Tibial nerve (tissue), 4 donors: ENCODE data around the gene NATD1. TPM values are rescaled to one million over a fixed set of nuclear protein-coding genes. Genes with fewer than 3 reads are reported as not detected.

Experiments used
- DNase-seq, 2 donors: peaks; one replicate each; pipeline ENCODE4 v3.0.0-alpha.2; 2019; ENCODE audit warnings: low spot score in 2 of 2
- H3K27ac ChIP-seq, 4 donors: fragments of 200-600 bp; sonication (generic) in 3 of 4; one replicate each; pipeline ENCODE4 v1.5.1; 2017 to 2019; ENCODE audit warnings: mild to moderate bottlenecking in 1 of 4
- H3K27me3 ChIP-seq, 2 donors: fragments of 200-600 bp; sonication (generic) in 1 of 2; one replicate each; pipeline versions ENCODE4 v1.5.1 to v1.6.0; 2017 to 2019
- H3K36me3 ChIP-seq, 3 donors: fragments of 200-600 bp; sonication (generic); one replicate each; pipeline ENCODE4 v1.5.1; 2018 to 2019
- H3K4me1 ChIP-seq, 4 donors: fragments of 200-600 bp; sonication (generic) in 3 of 4; one replicate each; pipeline ENCODE4 v1.5.1; 2017 to 2019
- H3K4me3 ChIP-seq, 4 donors: fragments of 200-600 bp; sonication (generic) in 3 of 4; one replicate each; pipeline ENCODE4 v1.5.1; 2017 to 2019; ENCODE audit warnings: mild to moderate bottlenecking in 1 of 4, moderate library complexity in 1 of 4
- H3K9me3 ChIP-seq, 4 donors: fragments of 200-600 bp; sonication (generic) in 3 of 4; one replicate each; pipeline ENCODE4 v1.5.1; 2017 to 2019
- EP300 ChIP-seq, 2 donors: sonication (generic); formaldehyde crosslinking; IDR thresholded peaks; one replicate each; pipeline ENCODE4 v1.6.1; 2017; ENCODE audit warnings: antibody characterized with exemption in 2 of 2, mild to moderate bottlenecking in 1 of 2
- POLR2A ChIP-seq, 2 donors: fragments of 450-650 bp; IDR thresholded peaks; one replicate each; pipeline ENCODE4 v1.6.1; 2017; ENCODE audit warnings: antibody characterized with exemption in 2 of 2, mild to moderate bottlenecking in 2 of 2, moderate library complexity in 2 of 2
- WGBS, 2 donors: methylation state at CpG; one replicate each; pipeline ENCODE4 v1.1.5; 2018; 5-methylcytosine and 5-hydroxymethylcytosine counted together
- total RNA-seq, 4 donors: library from RNA; depleted of rRNA; stranded (reverse); fragments of >200 nt; gene quantifications; one replicate each; pipeline ENCODE4 v1.1.0, GENCODE V29; 2016
- TF ChIP-seq, protein P1 (sequence below), 5 experiments: fragments of 200-600 bp in 3 of 5; fragments of 450-650 bp in 2 of 5; sonication (generic) in 3 of 5; IDR thresholded peaks; one replicate each; pipeline ENCODE4 v1.5.1; 2016 to 2019; ENCODE audit warnings: antibody characterized with exemption in 5 of 5, mild to moderate bottlenecking in 3 of 5, moderate library complexity in 2 of 5

The NATD1 gene
- total RNA-seq, 4 donors from 2014 or later, result 5.7 to 12.0 (median 10.8) TPM

GRCh38 chr17:21249086-21249795 is 4.0 kb downstream of the NATD1 start:
- 75 to 77% methylated on average over 12 of the region's 12 CpGs for WGBS, 2 donors
- no peaks in the 10 kb centered on the region for H3K27me3 ChIP-seq
- no peak for TF ChIP-seq EP300 (IDR thresholded peaks at IDR 0.05)
- TF ChIP-seq, protein P1, sequence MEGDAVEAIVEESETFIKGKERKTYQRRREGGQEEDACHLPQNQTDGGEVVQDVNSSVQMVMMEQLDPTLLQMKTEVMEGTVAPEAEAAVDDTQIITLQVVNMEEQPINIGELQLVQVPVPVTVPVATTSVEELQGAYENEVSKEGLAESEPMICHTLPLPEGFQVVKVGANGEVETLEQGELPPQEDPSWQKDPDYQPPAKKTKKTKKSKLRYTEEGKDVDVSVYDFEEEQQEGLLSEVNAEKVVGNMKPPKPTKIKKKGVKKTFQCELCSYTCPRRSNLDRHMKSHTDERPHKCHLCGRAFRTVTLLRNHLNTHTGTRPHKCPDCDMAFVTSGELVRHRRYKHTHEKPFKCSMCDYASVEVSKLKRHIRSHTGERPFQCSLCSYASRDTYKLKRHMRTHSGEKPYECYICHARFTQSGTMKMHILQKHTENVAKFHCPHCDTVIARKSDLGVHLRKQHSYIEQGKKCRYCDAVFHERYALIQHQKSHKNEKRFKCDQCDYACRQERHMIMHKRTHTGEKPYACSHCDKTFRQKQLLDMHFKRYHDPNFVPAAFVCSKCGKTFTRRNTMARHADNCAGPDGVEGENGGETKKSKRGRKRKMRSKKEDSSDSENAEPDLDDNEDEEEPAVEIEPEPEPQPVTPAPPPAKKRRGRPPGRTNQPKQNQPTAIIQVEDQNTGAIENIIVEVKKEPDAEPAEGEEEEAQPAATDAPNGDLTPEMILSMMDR (IDR thresholded peaks at IDR 0.05), result no peak
- no peak for TF ChIP-seq POLR2A (IDR thresholded peaks at IDR 0.05)
- no peaks in the 10 kb centered on the region for H3K9me3 ChIP-seq
- H3K36me3 ChIP-seq, result peaks cover 0 to 9% (median 0%) of the 10 kb centered on the region in 3 donors
- no peak overlapping the region for H3K27ac ChIP-seq
- peaks cover 0 to 39% (median 23%) of the 10 kb centered on the region in 4 donors for H3K4me1 ChIP-seq
- H3K4me3 ChIP-seq, result no peak overlapping the region
- no peak for DNase-seq

- H3K4me1 ChIP-seq, result peaks cover 0 to 33% (median 21%) of the 10 kb centered on the region in 4 donors
- no peak for DNase-seq
- peaks cover 0 to 16% (median 0%) of the 10 kb centered on the region in 3 donors for H3K36me3 ChIP-seq
- H3K27me3 ChIP-seq, result no peaks in the 10 kb centered on the region
- H3K9me3 ChIP-seq, result no peaks in the 10 kb centered on the region
- no peak overlapping the region for H3K27ac ChIP-seq
- WGBS, 2 donors, result 77 to 88% methylated on average over 4 of the region's 4 CpGs
- no peak overlapping the region for H3K4me3 ChIP-seq
- no peak for TF ChIP-seq EP300 (IDR thresholded peaks at IDR 0.05)
- TF ChIP-seq, protein P1 (IDR thresholded peaks at IDR 0.05), result no peak
- TF ChIP-seq POLR2A (IDR thresholded peaks at IDR 0.05), result no peak
Measured at GRCh38 chr17:21248500-21248899, 4.7 kb downstream of the NATD1 start.

DNA sequence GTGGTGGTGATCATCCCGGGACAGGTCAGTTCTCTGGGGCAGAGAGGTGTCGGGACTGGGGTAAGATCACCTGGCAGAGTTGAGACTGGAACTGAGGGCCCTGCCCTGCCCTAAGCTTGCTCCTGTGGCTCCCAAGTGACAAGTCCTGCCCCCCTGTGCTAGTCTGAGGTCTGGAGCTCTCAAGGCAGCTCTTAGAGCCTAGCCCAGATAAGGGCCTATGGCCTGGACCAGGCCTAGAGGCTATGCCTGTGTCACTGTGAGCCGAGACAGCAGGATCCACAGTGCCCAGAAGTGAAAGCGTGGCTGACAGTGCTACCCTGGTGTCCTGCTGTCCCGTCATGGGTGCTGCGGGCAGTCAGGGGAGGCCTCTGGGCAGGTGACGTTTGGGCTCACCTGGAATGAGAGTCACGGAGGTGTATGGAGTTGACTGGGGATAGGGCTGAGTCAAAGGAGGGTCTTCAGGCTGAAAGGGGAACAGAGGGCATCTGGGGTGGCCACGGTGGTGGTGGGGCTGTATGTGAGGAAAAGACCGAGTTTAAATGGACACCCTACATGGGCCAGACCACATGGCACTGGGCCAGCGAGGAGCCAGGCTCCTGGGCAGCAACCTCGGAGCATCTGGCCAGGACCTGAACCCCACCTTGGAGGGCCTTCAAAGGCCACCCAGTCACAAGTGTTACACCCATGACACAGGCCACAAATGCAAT is 5.5 kb downstream of the NATD1 start:
- Histone ChIP-seq H3K4me1 (peaks cover 0 to 36% (median 21%) of the 10 kb centered on the region in 4 donors), H3K36me3 (peaks cover 0 to 23% (median 0%) of the 10 kb centered on the region in 3 donors), H3K27ac (no peak overlapping the region), H3K4me3 (no peak overlapping the region), H3K27me3 (no peaks in the 10 kb centered on the region), H3K9me3 (no peaks in the 10 kb centered on the region)
- 86 to 92% methylated on average over 11 of the region's 12 CpGs for WGBS, 2 donors
- no peak for DNase-seq
- TF ChIP-seq, protein P1 (IDR thresholded peaks at IDR 0.05), result no peak
- TF ChIP-seq EP300 (IDR thresholded peaks at IDR 0.05) (no peak), POLR2A (IDR thresholded peaks at IDR 0.05) (no peak)

GRCh38 chr17:21246698-21247097 is 6.5 kb downstream of the NATD1 start:
- 92 to 93% methylated on average over 4 of the region's 4 CpGs for WGBS, 2 donors
- peaks cover 0 to 33% (median 0%) of the 10 kb centered on the region in 3 donors for H3K36me3 ChIP-seq
- no peaks in the 10 kb centered on the region for H3K9me3 ChIP-seq
- H3K4me3 ChIP-seq, result no peak overlapping the region
- TF ChIP-seq POLR2A (IDR thresholded peaks at IDR 0.05) (no peak), EP300 (IDR thresholded peaks at IDR 0.05) (no peak)
- TF ChIP-seq, protein P1 (IDR thresholded peaks at IDR 0.05), result no peak
- no peak for DNase-seq
- H3K27me3 ChIP-seq, result no peaks in the 10 kb centered on the region
- no peak overlapping the region for H3K27ac ChIP-seq
- H3K4me1 ChIP-seq, result peaks cover 0 to 36% (median 11%) of the 10 kb centered on the region in 4 donors

DNA sequence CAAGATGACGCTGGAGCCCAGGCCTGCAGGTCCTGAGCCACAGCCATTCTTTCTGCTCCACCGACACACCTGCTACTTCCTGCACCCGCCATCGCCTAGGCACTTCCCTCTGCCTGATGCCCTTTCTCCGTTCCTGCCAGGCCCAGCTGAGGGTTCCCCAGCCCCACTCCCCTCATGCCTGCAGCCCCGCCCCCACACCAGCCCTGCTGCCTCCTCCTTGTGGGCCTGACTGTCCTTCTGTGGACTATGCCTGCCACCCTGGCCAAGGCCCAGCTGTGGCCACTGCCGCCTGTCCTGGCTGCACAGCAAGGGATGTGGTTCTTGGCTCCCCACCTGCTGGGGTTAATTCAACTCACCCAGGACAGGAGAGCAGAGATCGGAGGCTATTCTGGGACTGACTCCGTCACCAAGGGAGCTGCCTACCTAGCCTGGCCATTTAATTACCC is 7.5 kb downstream of the NATD1 start:
- WGBS, 2 donors, result 68 to 75% methylated on average over 9 of the region's 9 CpGs
- H3K9me3 ChIP-seq, result no peaks in the 10 kb centered on the region
- H3K27ac ChIP-seq, result no peak overlapping the region
- TF ChIP-seq POLR2A (IDR thresholded peaks at IDR 0.05), result no peak
- TF ChIP-seq, protein P1 (IDR thresholded peaks at IDR 0.05), result no peak
- no peak for TF ChIP-seq EP300 (IDR thresholded peaks at IDR 0.05)
- no peak overlapping the region for H3K4me3 ChIP-seq
- no peak for DNase-seq
- H3K4me1 ChIP-seq, result peaks cover 0 to 28% (median 1%) of the 10 kb centered on the region in 4 donors
- peaks cover 0 to 41% (median 0%) of the 10 kb centered on the region in 3 donors for H3K36me3 ChIP-seq
- H3K27me3 ChIP-seq, result no peaks in the 10 kb centered on the region
